PC-9 (cell line): ENCODE results near the gene ZNF416.

Experiments
- CTCF ChIP-seq: fragments of 200-600 bp; sonication (generic); conservative IDR thresholded peaks from 2 replicates; pipeline ENCODE4 v1.6.1; 2017; ENCODE audit warnings: mixed run types, antibody characterized with exemption, mild to moderate bottlenecking, moderate library complexity
- EZH2 ChIP-seq: fragments of 200-600 bp; sonication (generic); IDR thresholded peaks from 2 replicates; pipeline ENCODE4 v1.8.0; 2017; ENCODE audit warnings: antibody characterized with exemption, low read depth

GRCh38 chr19:57611113-57611512 is 32.4 kb upstream of the ZNF416 start:
- TF ChIP-seq CTCF (no peak), EZH2 (no peak)
